Heart left ventricle (tissue), 13 donors: Measurements from ENCODE around the gene KIF12.

Experiments used
- CTCF ChIP-seq, 12 donors: fragments of 200-600 bp; sonication (generic) in 4 of 12; IDR thresholded peaks; one replicate each; pipeline versions ENCODE4 v1.5.0 to v1.8.0; 2018 to 2022; ENCODE audit warnings: antibody characterized with exemption in 12 of 12, mild to moderate bottlenecking in 5 of 12
- POLR2A ChIP-seq, 2 donors: fragments of 450-650 bp; IDR thresholded peaks; one replicate each; pipeline ENCODE4 v1.6.1; 2017; ENCODE audit warnings: antibody characterized with exemption in 2 of 2, mild to moderate bottlenecking in 2 of 2, moderate library complexity in 2 of 2
- donor health status: ischemic (EF 13 %, LVEDD 7.1; RV severe dilation, severe dysfunction).
- donor health status: DM: no; HTN: yes; CAD: no.
- donor health status: DM: no; HTN: no; CAD: no.
- donor health status: ischemic (EF 25% LVEDD 6.9; RV normal size, moderate dysfunction).
- donor health status: ischemic (EF 25% LVEDD 5.7; RV mildly dilated, moderate dysfunction).
- donor health status: ischemic (EF 35%, LVEDD 5.7; RV mildly dilated, moderate dysfunction).
- donor health status: nonischemic (EF 11% LVEDD 7.7; RV severe dilation, severe dysfunction).
- donor health status: DM: yes; HTN: yes; CAD: no.
- donor health status: PGD.
- donor health status: ischemic (EF 29% LVEDD 5.4; RV normal size, mild dysfunction).
- donor health status: nonischemic (EF 23%, LVEDD 6.1; RV moderate dilation, normal function).

- TF ChIP-seq CTCF (IDR thresholded peaks at IDR 0.05) (no peak), POLR2A (IDR thresholded peaks at IDR 0.05) (no peak)
Measured at GRCh38 chr9:114096866-114097612, 2.1 kb downstream of the KIF12 start.
